ENCODE measurements around the gene SREBF2. TPM values are rescaled to one million over a fixed set of nuclear protein-coding genes. Genes with fewer than 3 reads are reported as not detected.

Gene SREBF2
- total RNA-seq, 1 donor from 2014 or later: 108 TPM

- no peak for DNase-seq (ENCODE audit: low read depth)
- H3K27me3 ChIP-seq (ENCODE audit: control insufficient read depth, insufficient read depth, low read length): peaks cover 60% of the 10 kb centered on the region
These were observed 77.4 kb downstream of the SREBF2 start for GRCh38 chr22:41910050-41911000.

GRCh38 chr22:41911001-41911611 is 78.2 kb downstream of the SREBF2 start:
- no peak overlapping the region for H3K4me3 ChIP-seq (ENCODE audit: low read depth, low read length)

More at GRCh38 chr22:41910050-41911000, 77.4 kb downstream of the SREBF2 start:
- Histone ChIP-seq H3K4me3 (ENCODE audit: low read depth, low read length) (no peak overlapping the region), H3K36me3 (ENCODE audit: control insufficient read depth, insufficient read depth, low read length) (peaks cover 2% of the 10 kb centered on the region)
- no peak for TF ChIP-seq CTCF (IDR thresholded peaks at IDR 0.05; ENCODE audit: insufficient read depth, low read length, poor library complexity, severe bottlenecking)

GRCh38 chr22:41912338-41913039 is 79.6 kb downstream of the SREBF2 start:
- no peak for DNase-seq (ENCODE audit: low read depth)
- Histone ChIP-seq H3K4me3 (ENCODE audit: low read depth, low read length) (no peak overlapping the region), H3K36me3 (ENCODE audit: control insufficient read depth, insufficient read depth, low read length) (no peaks in the 10 kb centered on the region), H3K27me3 (ENCODE audit: control insufficient read depth, insufficient read depth, low read length) (peaks cover 74% of the 10 kb centered on the region)
- no peak for TF ChIP-seq CTCF (IDR thresholded peaks at IDR 0.05; ENCODE audit: insufficient read depth, low read length, poor library complexity, severe bottlenecking)

More at GRCh38 chr22:41911001-41911611, 78.2 kb downstream of the SREBF2 start:
- Histone ChIP-seq H3K27me3 (ENCODE audit: control insufficient read depth, insufficient read depth, low read length) (peaks cover 68% of the 10 kb centered on the region), H3K36me3 (ENCODE audit: control insufficient read depth, insufficient read depth, low read length) (no peaks in the 10 kb centered on the region)
- DNase-seq (ENCODE audit: low read depth): no peak
- TF ChIP-seq CTCF (IDR thresholded peaks at IDR 0.05; ENCODE audit: insufficient read depth, low read length, poor library complexity, severe bottlenecking): no peak

- Histone ChIP-seq H3K36me3 (ENCODE audit: control insufficient read depth, insufficient read depth, low read length) (no peaks in the 10 kb centered on the region), H3K27me3 (ENCODE audit: control insufficient read depth, insufficient read depth, low read length) (peaks cover 74% of the 10 kb centered on the region), H3K4me3 (ENCODE audit: low read depth, low read length) (no peak overlapping the region)
- no peak for TF ChIP-seq CTCF (IDR thresholded peaks at IDR 0.05; ENCODE audit: insufficient read depth, low read length, poor library complexity, severe bottlenecking)
- no peak for DNase-seq (ENCODE audit: low read depth)
These were observed 80.3 kb downstream of the SREBF2 start for GRCh38 chr22:41913040-41913719.

- H3K4me3 ChIP-seq (ENCODE audit: low read depth, low read length): no peak overlapping the region
- H3K27me3 ChIP-seq (ENCODE audit: control insufficient read depth, insufficient read depth, low read length): peaks cover 71% of the 10 kb centered on the region
- H3K36me3 ChIP-seq (ENCODE audit: control insufficient read depth, insufficient read depth, low read length): no peaks in the 10 kb centered on the region
- TF ChIP-seq CTCF (IDR thresholded peaks at IDR 0.05; ENCODE audit: insufficient read depth, low read length, poor library complexity, severe bottlenecking): no peak
- DNase-seq (ENCODE audit: low read depth): no peak
These were observed 81.1 kb downstream of the SREBF2 start for GRCh38 chr22:41913842-41914534.

All from kidney epithelial cell (primary cell).